Measurements from ENCODE around the gene MC1R. TPM values are rescaled to one million over a fixed set of nuclear protein-coding genes. Genes with fewer than 3 reads are reported as not detected.

Gene MC1R
- total and polyA plus RNA-seq, 10 of the 15 experiments (the other 5 are each of a cell fraction or from before 2014, with no cell fraction given) = 0.06 to 2.3 (median 0.45) TPM

DNA sequence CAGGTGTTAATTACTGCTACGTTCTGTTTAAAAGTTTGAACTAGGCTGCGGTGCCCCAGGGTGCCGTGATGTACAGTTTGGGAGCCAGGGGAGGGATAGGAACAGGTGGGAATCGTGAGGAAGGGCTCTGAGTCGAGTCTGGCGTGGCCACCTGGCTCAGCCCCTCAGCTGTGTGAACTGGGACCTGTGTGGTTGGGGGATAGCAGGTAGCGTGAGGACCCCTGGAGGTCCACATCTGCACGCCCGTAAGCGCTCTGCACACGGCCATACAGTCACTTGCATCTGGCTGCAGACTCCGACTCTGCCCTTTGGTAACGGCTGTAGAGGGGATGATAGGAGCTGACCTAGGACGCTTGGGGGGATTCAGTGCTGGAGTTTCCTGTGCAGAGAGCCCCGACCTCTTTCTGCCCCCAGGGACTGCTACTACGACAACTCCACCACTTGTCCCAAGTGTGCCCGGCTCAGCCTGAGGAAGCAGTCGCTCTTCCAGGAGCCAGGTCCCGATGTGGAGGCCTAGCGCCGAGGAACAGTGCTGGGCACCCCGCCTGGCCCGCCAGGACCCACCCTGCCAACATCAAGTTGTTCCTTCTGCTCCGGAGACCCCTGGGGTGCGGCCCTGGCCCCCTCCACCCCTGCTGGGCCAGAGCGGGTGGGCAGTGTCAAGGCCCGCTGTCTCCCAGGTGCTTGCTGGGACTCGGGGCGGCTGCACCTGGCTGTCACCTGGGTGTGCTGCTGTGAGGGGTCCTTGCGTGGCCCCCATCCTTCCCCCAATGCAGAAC lies 47.0 kb downstream of the MC1R start:
- no TSS peak for BruUV-seq (replicated peaks)

More for the DNA sequence above, 47.0 kb downstream of the MC1R start:
- Histone ChIP-seq H3K4me2 (ENCODE audit: control insufficient read depth, insufficient read depth) (no peak overlapping the region), H3K9ac (ENCODE audit: control insufficient read depth, insufficient read depth, low read length) (no peak overlapping the region), H3K4me1 (ENCODE audit: control insufficient read depth, insufficient read depth, low read length) (peaks cover 5% of the 10 kb centered on the region; the same call in 1 of the 2 replicates), H2AFZ (ENCODE audit: control insufficient read depth, low read depth, low read length) (no peak overlapping the region), H3K27ac (ENCODE audit: control insufficient read depth, insufficient read depth) (no peak overlapping the region), H3K27me3 (replicated peaks in 1 of 2; ENCODE audit: control insufficient read depth in 2 of 2, insufficient read depth in 2 of 2, low read length in 1 of 2) (no peaks in the 10 kb centered on the region), H3K9me3 (replicated peaks; ENCODE audit: control insufficient read depth, insufficient read depth, low read length) (no peaks in the 10 kb centered on the region), H3K4me3 (no peak overlapping the region), H3K36me3 (ENCODE audit: control insufficient read depth in 2 of 2, insufficient read depth in 2 of 2, low read length in 1 of 2) (no peaks in the 10 kb centered on the region; a peak in 1 of 4 replicates), H4K20me1 (ENCODE audit: control insufficient read depth, insufficient read depth) (no peaks in the 10 kb centered on the region), H3K79me2 (ENCODE audit: control insufficient read depth, insufficient read depth, low read length) (no peaks in the 10 kb centered on the region)
- WGBS (ENCODE audit: insufficient coverage, insufficient replicate concordance, low lambda C conversion rate, missing lambda C conversion rate) = 86% methylated on average over 27 of the region's 30 CpGs
- intact Hi-C loops (cut with micrococcal nuclease; ENCODE audit: unreplicated experiment) (no loop called here), in situ Hi-C loops (cut with MboI) (no loop called here)
- TF ChIP-seq ETV6 (conservative IDR thresholded peaks at IDR 0.05 in 1 of 2, IDR thresholded peaks at IDR 0.05 in 1 of 2; ENCODE audit: borderline replicate concordance in 1 of 2, low read depth in 1 of 2) (no peak), FOXK2 (IDR thresholded peaks at IDR 0.05) (no peak)
- TF ChIP-seq, protein P1, sequence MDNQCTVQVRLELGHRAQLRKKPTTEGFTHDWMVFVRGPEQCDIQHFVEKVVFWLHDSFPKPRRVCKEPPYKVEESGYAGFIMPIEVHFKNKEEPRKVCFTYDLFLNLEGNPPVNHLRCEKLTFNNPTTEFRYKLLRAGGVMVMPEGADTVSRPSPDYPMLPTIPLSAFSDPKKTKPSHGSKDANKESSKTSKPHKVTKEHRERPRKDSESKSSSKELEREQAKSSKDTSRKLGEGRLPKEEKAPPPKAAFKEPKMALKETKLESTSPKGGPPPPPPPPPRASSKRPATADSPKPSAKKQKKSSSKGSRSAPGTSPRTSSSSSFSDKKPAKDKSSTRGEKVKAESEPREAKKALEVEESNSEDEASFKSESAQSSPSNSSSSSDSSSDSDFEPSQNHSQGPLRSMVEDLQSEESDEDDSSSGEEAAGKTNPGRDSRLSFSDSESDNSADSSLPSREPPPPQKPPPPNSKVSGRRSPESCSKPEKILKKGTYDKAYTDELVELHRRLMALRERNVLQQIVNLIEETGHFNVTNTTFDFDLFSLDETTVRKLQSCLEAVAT (IDR thresholded peaks at IDR 0.05) = no peak
- TF ChIP-seq, protein P2, sequence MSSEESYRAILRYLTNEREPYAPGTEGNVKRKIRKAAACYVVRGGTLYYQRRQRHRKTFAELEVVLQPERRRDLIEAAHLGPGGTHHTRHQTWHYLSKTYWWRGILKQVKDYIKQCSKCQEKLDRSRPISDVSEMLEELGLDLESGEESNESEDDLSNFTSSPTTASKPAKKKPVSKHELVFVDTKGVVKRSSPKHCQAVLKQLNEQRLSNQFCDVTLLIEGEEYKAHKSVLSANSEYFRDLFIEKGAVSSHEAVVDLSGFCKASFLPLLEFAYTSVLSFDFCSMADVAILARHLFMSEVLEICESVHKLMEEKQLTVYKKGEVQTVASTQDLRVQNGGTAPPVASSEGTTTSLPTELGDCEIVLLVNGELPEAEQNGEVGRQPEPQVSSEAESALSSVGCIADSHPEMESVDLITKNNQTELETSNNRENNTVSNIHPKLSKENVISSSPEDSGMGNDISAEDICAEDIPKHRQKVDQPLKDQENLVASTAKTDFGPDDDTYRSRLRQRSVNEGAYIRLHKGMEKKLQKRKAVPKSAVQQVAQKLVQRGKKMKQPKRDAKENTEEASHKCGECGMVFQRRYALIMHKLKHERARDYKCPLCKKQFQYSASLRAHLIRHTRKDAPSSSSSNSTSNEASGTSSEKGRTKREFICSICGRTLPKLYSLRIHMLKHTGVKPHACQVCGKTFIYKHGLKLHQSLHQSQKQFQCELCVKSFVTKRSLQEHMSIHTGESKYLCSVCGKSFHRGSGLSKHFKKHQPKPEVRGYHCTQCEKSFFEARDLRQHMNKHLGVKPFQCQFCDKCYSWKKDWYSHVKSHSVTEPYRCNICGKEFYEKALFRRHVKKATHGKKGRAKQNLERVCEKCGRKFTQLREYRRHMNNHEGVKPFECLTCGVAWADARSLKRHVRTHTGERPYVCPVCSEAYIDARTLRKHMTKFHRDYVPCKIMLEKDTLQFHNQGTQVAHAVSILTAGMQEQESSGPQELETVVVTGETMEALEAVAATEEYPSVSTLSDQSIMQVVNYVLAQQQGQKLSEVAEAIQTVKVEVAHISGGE (CRISPR knock-in tag; IDR thresholded peaks at IDR 0.05) = no peak
- ATAC-seq (no peak), DNase-seq (ENCODE audit: low read depth, low spot score) (no peak), FAIRE-seq (no peak)
- POLR2A ChIA-PET = interaction anchor here (1.3 kb wide), 1 partner anchor 9 kb away, joined by 4 read pairs; no protein-coding TSS in a partner anchor
- SMC1A ChIA-PET (ENCODE audit: uncharacterized antibody, unreplicated experiment) = no interaction called here
- CTCF ChIA-PET = interaction anchor here (1.2 kb wide), 1 partner anchor 18 kb away, joined by 3 read pairs; the partner anchor contains the start of gene DEF8
- RAD21 ChIA-PET (ENCODE audit: unreplicated experiment) = no interaction called here
